K562 (cell line): ENCODE measurements around the gene ABHD16B.

Source experiments
- CBX1 ChIP-seq: sonication (generic); IDR thresholded peaks from 2 replicates; pipeline ENCODE4 v1.6.1; 2016; ENCODE audit warnings: antibody characterized with exemption, low read depth, mild to moderate bottlenecking
- CREM ChIP-seq: IDR thresholded peaks from 2 replicates; pipeline ENCODE4 v1.6.1; 2014; ENCODE audit warnings: antibody characterized with exemption, low read depth
- GATA2 ChIP-seq: sonication (generic); formaldehyde crosslinking; IDR thresholded peaks from 2 replicates; pipeline ENCODE4 v1.4.0; 2020; ENCODE audit warnings: mild to moderate bottlenecking, missing genetic modification reagents
- POLR2AphosphoS2 ChIP-seq: IDR thresholded peaks from 2 replicates; pipeline ENCODE4 v1.6.1; 2012; ENCODE audit warnings: low read length, improper control_type of control experiment
- SMC3 ChIP-seq: conservative IDR thresholded peaks from 2 replicates; pipeline ENCODE4 v1.6.1; 2011; ENCODE audit warnings: low read depth, low read length, improper control_type of control experiment; ENCODE audit not compliant: insufficient read depth
- TF ChIP-seq, protein P1 (sequence below), 2 experiments: IDR thresholded peaks; 2 replicates each; pipeline ENCODE4 v1.6.1; 2012; ENCODE audit warnings: improper control_type of control experiment in 2 of 2, low read depth in 2 of 2, low read length in 2 of 2, borderline replicate concordance in 1 of 2

DNA sequence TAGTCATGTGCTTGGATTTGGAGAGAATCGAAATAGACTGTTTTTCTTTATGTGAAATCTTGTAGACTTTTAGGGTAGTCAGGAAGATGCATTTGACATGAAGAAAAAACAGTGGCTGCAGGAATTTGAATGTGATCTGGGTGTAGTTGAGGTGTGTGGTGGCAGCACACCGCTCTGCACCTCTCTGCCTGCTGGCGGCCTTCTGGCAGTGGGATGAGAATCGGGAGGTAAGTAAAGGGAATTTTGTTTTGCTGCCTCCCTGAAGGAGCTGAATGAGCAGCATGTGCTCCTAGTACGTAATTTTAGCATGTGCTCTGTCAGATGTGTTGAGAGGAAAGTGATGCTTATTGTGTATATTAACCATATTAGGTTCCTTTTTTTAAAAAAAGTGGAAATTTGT is 7.0 kb downstream of the ABHD16B start:
- TF ChIP-seq SMC3 (no peak), CBX1 (no peak), CREM (no peak), POLR2AphosphoS2 (no peak), GATA2 (CRISPR knock-in tag) (no peak)
- TF ChIP-seq, protein P1, sequence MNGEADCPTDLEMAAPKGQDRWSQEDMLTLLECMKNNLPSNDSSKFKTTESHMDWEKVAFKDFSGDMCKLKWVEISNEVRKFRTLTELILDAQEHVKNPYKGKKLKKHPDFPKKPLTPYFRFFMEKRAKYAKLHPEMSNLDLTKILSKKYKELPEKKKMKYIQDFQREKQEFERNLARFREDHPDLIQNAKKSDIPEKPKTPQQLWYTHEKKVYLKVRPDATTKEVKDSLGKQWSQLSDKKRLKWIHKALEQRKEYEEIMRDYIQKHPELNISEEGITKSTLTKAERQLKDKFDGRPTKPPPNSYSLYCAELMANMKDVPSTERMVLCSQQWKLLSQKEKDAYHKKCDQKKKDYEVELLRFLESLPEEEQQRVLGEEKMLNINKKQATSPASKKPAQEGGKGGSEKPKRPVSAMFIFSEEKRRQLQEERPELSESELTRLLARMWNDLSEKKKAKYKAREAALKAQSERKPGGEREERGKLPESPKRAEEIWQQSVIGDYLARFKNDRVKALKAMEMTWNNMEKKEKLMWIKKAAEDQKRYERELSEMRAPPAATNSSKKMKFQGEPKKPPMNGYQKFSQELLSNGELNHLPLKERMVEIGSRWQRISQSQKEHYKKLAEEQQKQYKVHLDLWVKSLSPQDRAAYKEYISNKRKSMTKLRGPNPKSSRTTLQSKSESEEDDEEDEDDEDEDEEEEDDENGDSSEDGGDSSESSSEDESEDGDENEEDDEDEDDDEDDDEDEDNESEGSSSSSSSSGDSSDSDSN (IDR thresholded peaks at IDR 0.05; ENCODE audit: borderline replicate concordance in 1 of 2, low read depth in 2 of 2, low read length in 2 of 2), result no peak
